ENCODE results near the gene GFAP. TPM values are rescaled to one million over a fixed set of nuclear protein-coding genes. Genes with fewer than 3 reads are reported as not detected.

The GFAP gene
- total RNA-seq, 2 experiments from 2014 or later = not detected

DNA sequence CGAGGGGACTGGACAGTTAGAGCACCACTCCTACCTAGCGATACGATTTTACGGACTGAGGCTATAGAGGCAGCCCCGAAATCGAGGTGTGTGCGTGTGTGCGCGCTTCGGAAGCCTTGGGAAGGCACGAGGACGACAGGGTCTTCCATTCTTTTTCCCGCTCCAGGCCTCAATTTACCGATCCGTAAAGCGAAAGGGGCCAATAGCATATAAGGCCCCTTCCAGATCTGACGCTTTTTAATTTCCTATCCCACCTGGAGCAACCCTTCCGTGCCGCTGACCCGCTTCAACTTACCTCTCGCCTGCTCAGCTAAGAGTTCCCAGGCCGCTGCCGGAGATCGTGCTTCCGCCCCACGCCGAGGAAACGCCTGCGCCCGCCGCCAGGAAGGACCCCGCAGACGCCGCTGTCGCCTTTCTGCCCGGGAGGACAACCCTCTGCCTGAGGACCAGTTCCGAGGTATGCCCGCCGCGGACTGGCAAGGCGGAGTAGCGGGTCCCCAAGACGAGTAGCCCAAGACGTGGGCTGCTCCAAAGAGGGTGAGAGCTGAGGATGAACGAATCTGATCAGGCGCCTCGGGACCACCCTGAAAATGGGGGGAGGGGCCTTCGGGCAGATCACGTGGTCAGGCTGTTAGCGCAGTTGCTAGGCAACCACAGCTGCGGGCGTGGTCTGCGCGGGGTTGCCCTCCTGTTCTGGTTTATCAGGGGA lies 16.1 kb downstream of the GFAP start, which contains the start of gene EFTUD2:
Gene EFTUD2, minus strand, starts transcription at position 372 of the 709 bp plus-strand sequence. CDS start 4,924 bp downstream, outside the sequence.
- H3K4me3 Mint-ChIP-seq = peak within 1 kb of the TSS; percentile 93
- H3K27me3 Mint-ChIP-seq = peaks cover 6% of the 10 kb centered on the region
- H3K9me3 Mint-ChIP-seq = no peaks in the 10 kb centered on the region
- H3K27ac Mint-ChIP-seq = peak within 1 kb of the TSS; percentile 99
- peak; percentile 92 for DNase-seq
- POLR2A ChIA-PET = no interaction called here
- CTCF ChIA-PET = interaction anchor here (0.7 to 2.1 kb wide), 9 partner anchors 10 to 250 kb away, joined by 3 to 8 read pairs (median 3); partner anchors contain the start of genes ACBD4 and HEXIM1
- peaks cover 10% of the 10 kb centered on the region for H3K36me3 Mint-ChIP-seq (ENCODE audit: low read depth)
- peaks cover 23% of the 10 kb centered on the region for H3K4me1 Mint-ChIP-seq

DNA sequence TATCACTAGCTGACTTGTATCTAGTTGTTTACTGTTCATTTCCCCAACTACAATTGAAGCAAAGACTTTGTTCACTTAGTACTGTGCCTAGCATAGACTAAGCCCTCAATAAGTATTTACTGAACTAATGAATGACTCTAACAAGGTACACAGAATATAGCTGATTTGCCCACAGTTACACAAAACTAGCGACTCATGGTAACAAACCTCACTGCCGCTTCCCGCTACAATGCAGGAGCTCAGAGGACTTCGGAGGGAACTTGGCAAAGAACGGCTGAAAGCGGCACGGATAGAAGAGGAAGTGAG lies 16.6 kb downstream of the GFAP start:
- peaks cover 12% of the 10 kb centered on the region for H3K36me3 Mint-ChIP-seq (ENCODE audit: low read depth)
- peak; percentile 34 for DNase-seq
- ChIA-PET POLR2A (no interaction called here), CTCF (interaction anchor here (0.9 to 2.1 kb wide), 8 partner anchors 11 to 250 kb away, joined by 3 to 8 read pairs (median 3); partner anchors contain the start of genes ACBD4 and HEXIM1)
- no peaks in the 10 kb centered on the region for H3K9me3 Mint-ChIP-seq
- peaks cover 23% of the 10 kb centered on the region for H3K4me1 Mint-ChIP-seq
- H3K27me3 Mint-ChIP-seq = peaks cover 6% of the 10 kb centered on the region
- H3K4me3 Mint-ChIP-seq = peak overlapping the region; percentile 93
- H3K27ac Mint-ChIP-seq = peak overlapping the region; percentile 99

DNA sequence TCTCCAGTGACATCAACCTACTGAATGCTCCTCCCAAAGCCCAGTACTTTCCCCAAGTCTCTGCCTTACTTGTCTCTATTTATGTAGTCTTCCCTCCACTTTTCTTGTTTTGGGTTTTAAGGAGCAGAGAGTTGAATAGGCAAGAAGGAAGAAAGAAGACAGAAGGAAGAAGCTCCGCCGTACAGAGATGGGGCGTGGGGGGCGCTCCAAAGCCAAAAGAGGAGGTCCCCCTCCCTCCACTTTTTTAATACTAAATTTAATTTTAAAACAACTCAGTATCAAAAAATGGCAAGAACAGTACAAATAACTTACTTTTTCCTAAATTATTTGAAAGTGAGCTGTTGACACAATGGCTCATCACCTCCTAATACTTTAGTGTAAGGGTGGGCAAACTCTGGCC lies 20.7 kb downstream of the GFAP start:
- CTCF ChIA-PET = interaction anchor here (0.5 to 1.4 kb wide), 4 partner anchors 16 to 285 kb away, joined by 3 to 4 read pairs (median 3); no protein-coding TSS in a partner anchor

DNA sequence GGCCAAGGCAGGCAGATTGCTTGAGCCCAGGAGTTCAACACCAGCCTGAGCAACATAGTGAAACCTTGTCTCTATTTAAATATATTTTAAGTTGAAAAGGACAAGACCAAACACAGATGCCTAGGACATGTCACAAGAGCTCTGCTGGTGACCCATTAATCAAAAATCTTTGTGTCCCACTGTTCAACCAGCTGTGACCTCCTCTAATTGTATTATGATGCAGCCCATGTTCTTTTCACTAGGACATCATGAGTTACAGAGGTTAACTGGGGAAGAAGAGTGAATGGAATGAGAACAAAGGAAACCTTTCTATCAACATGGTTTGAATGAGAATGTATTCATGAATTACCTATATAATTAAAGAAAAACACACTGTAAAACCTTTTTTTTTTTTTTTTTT lies 23.1 kb downstream of the GFAP start:
- Mint-ChIP-seq H3K4me3 (no peak overlapping the region), H3K9me3 (no peaks in the 10 kb centered on the region), H3K4me1 (peaks cover 16% of the 10 kb centered on the region), H3K27ac (no peak overlapping the region), H3K27me3 (no peaks in the 10 kb centered on the region), H3K36me3 (ENCODE audit: low read depth) (peaks cover 18% of the 10 kb centered on the region)
- ChIA-PET POLR2A (no interaction called here), CTCF (interaction anchor here (1.2 to 1.8 kb wide), 3 partner anchors 15 to 130 kb away, joined by 3 to 4 read pairs (median 3); no protein-coding TSS in a partner anchor)
- DNase-seq = no peak

More for the DNA sequence above, 20.7 kb downstream of the GFAP start:
- Mint-ChIP-seq H3K27me3 (no peaks in the 10 kb centered on the region), H3K9me3 (no peaks in the 10 kb centered on the region), H3K36me3 (ENCODE audit: low read depth) (peaks cover 22% of the 10 kb centered on the region), H3K4me1 (peaks cover 23% of the 10 kb centered on the region), H3K27ac (no peak overlapping the region), H3K4me3 (no peak overlapping the region)
- POLR2A ChIA-PET = no interaction called here
- no peak for DNase-seq

DNA sequence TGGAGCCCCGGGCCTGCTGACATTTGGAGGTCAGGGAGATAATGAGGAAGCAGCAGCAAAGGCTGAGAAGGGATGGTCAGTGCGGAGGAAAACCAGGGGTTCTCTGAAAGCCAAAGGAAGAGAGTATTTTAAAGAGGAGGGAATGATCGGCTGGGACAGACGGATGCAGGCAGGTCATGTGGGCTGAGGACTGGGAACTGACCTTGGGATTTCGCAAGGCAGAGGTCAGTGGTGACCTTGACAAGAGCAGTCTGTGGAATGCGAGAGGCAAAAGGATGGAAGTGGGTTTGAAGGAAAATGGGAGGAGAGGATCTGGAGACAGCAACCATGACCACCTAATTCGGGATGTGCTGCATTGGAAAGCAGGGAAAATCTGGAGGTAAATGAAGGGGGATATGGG lies 26.3 kb downstream of the GFAP start:
- no peak overlapping the region for H3K4me3 Mint-ChIP-seq
- ChIA-PET CTCF (interaction anchor here (1.1 kb wide), 1 partner anchor 8 kb away, joined by 4 read pairs; no protein-coding TSS in a partner anchor), POLR2A (no interaction called here)
- no peaks in the 10 kb centered on the region for H3K9me3 Mint-ChIP-seq
- no peak overlapping the region for H3K27ac Mint-ChIP-seq
- H3K27me3 Mint-ChIP-seq = no peaks in the 10 kb centered on the region
- H3K4me1 Mint-ChIP-seq = peaks cover 15% of the 10 kb centered on the region
- DNase-seq = no peak
- peaks cover 28% of the 10 kb centered on the region for H3K36me3 Mint-ChIP-seq (ENCODE audit: low read depth)

DNA sequence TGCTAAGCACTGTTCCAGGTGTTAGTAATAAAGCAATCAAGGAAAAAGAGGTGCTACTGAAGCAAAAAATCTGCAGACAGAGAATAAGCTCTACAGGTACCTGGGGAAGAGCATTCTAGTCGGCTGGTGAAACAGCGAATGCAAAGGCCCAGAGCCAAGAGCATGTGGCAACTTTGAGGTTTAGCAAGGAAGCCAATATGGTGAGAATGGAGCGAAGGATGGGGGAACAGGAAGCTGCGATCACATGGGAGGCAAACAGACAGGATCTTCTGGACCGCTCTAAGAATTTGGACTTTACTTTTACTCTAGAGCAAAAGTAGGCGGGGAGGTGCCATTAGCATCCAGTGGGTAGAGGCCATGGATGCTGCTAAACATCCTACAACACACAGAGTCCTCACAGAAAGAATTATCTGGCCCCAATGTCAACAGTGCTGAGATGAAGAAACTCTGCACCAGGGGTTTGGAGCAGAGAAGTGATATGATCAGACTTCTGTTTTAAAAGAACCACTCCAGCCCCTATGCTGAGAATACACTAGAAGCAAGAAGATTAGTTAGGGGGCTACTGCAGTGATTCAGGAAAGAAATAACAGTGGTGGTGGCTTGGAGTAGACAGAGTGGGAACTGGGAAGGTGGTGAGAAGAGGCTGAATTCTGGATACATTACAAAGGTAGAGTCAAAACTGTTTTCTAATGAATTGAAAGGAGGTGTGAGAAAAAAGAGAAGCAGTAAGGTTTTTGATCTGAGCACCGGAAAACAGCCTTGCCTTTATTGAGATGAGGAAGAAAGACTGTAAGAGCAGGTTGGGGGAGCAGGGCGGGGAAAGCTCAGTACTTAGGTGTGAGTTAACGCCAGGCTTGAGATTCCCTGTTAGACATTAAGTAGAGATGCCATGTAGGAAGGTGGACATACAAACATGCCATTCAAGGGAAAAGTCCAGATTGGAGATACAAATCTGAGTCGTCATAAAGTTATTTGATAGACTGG lies 27.0 kb downstream of the GFAP start:
- ChIA-PET CTCF (no interaction called here), POLR2A (no interaction called here)

DNA sequence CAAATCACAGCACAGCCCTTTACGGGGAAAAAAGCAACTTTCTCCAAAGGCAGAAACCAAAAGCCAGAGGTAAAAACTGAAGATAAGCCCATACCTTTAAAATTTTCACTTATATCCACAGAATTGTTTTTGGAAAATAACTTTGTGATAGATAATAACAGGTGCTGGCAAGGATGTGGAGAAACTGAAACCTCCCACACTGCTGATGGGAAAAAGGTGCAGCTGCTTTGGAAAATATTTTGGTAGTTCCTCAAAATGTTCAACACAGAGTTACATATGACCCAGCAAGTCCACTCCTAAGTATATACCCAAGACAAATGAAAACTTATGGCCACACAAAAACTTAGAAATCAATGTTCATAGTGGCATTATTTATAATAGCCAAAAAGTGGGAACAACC lies 28.3 kb downstream of the GFAP start:
- Mint-ChIP-seq H3K36me3 (ENCODE audit: low read depth) (peaks cover 35% of the 10 kb centered on the region), H3K27me3 (no peaks in the 10 kb centered on the region), H3K4me1 (peaks cover 13% of the 10 kb centered on the region), H3K4me3 (no peak overlapping the region), H3K27ac (no peak overlapping the region), H3K9me3 (no peaks in the 10 kb centered on the region)
- CTCF ChIA-PET = interaction anchor here (0.6 kb wide), 2 partner anchors 248 to 288 kb away, joined by 3 read pairs; partner anchors contain the start of gene ACBD4
- DNase-seq = no peak
- POLR2A ChIA-PET = no interaction called here

More for the DNA sequence above, 27.0 kb downstream of the GFAP start:
- no peak overlapping the region for H3K27ac Mint-ChIP-seq
- no peaks in the 10 kb centered on the region for H3K27me3 Mint-ChIP-seq
- no peaks in the 10 kb centered on the region for H3K9me3 Mint-ChIP-seq
- peak; percentile 15 for DNase-seq
- H3K36me3 Mint-ChIP-seq (ENCODE audit: low read depth) = peaks cover 30% of the 10 kb centered on the region
- peaks cover 13% of the 10 kb centered on the region for H3K4me1 Mint-ChIP-seq
- H3K4me3 Mint-ChIP-seq = no peak overlapping the region

DNA sequence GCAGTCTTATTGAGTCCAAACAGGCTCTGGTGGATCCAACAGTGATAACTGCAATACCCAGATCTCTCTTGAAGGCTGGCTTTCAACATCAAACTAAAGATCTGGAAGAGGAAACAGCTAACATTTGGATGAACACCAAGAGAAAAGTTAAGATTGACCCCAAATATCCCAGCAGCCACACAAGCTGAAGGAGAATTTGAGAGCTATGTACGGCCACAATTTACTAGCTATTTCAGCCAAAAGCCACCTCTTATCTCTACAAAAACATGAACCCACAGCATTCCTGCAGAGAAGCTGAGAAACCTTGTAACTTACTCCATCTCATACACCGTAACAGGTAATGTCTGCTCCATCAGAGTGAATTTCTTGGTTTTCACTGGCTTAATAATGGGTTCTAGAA lies 30.4 kb downstream of the GFAP start:
- H3K27ac Mint-ChIP-seq = no peak overlapping the region
- no peaks in the 10 kb centered on the region for H3K9me3 Mint-ChIP-seq
- H3K4me3 Mint-ChIP-seq = no peak overlapping the region
- ChIA-PET CTCF (interaction anchor here (0.7 to 2.6 kb wide), 8 partner anchors 9 to 106 kb away, joined by 3 to 9 read pairs (median 3); partner anchors contain the start of gene EFTUD2), POLR2A (no interaction called here)
- H3K4me1 Mint-ChIP-seq = peaks cover 9% of the 10 kb centered on the region
- H3K36me3 Mint-ChIP-seq (ENCODE audit: low read depth) = peaks cover 36% of the 10 kb centered on the region
- DNase-seq = no peak
- H3K27me3 Mint-ChIP-seq = no peaks in the 10 kb centered on the region

DNA sequence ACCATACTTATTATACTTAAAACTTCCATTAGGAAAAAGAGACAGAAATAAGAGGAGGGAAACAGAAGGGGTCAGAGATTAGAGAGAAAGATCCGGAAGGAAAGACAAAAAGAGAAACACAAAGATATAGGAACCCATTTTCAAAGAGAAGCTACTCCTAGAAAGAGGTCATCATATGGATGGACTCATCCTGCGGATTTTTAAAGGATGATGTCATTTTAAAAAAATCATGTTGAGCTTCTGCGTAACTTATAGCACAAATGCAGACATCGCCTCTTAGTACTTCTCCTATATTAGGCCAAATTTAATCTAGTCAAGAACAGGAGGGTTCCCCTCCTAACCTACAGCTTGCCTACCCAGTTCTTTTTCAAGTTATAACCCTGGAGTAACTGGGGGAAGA lies 34.2 kb downstream of the GFAP start:
- Mint-ChIP-seq H3K27me3 (no peaks in the 10 kb centered on the region), H3K9me3 (no peaks in the 10 kb centered on the region)

DNA sequence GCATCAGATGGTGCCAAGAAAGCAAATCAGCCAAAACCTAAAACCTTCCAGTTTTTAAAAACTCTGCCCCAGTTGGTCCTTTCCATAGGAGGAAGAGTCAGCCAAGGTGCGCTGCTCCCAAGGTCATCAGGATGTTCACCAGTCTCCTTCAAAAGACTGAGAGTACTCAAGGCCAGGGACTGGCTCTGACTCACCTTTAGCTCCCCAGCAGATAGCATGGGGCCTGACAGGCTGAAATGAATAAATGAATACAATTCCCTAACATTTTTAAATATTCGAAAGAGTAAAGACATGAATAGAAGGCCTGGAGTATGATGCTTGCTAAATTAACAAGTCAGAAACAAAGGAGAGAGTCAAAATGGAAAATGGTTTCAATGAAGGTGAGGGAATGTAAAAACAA lies 35.2 kb downstream of the GFAP start:
- Mint-ChIP-seq H3K27ac (no peak overlapping the region), H3K27me3 (no peaks in the 10 kb centered on the region), H3K4me3 (no peak overlapping the region), H3K9me3 (no peaks in the 10 kb centered on the region), H3K4me1 (no peaks in the 10 kb centered on the region), H3K36me3 (ENCODE audit: low read depth) (peaks cover 48% of the 10 kb centered on the region)
- ChIA-PET POLR2A (no interaction called here), CTCF (interaction anchor here (0.8 to 1.6 kb wide), 4 partner anchors 12 to 255 kb away, joined by 3 to 5 read pairs (median 4); partner anchors contain the start of gene ACBD4)
- DNase-seq = no peak

More for the DNA sequence above, 34.2 kb downstream of the GFAP start:
- Mint-ChIP-seq H3K4me1 (no peaks in the 10 kb centered on the region), H3K27ac (no peak overlapping the region), H3K36me3 (ENCODE audit: low read depth) (peaks cover 46% of the 10 kb centered on the region), H3K4me3 (no peak overlapping the region)
- ChIA-PET CTCF (interaction anchor here (0.9 to 2.3 kb wide), 6 partner anchors 8 to 210 kb away, joined by 3 to 9 read pairs (median 4); no protein-coding TSS in a partner anchor), POLR2A (interaction anchor here (0.6 kb wide), 1 partner anchor 117 kb away, joined by 3 read pairs; no protein-coding TSS in a partner anchor)
- DNase-seq = no peak

DNA sequence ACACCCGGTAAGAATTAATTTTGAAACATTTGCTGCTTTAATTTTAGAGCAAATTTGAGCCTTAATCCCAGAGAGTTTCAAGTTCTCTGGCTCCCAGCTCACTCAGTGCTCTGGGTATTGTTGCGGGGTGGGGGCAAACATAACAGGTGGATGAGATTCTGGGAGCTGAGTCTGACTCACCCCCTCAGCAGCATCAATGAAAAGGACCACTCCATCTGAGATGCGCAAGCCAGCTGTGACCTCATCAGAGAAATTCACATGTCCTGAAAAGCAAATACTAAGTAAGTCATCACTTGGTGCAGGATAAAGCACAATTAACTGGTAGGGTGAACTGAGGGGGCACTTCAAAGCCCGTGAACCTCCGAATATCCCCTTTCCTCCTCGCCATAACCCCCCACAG lies 35.9 kb downstream of the GFAP start:
- DNase-seq = no peak
- Mint-ChIP-seq H3K27me3 (no peaks in the 10 kb centered on the region), H3K4me1 (no peaks in the 10 kb centered on the region), H3K27ac (no peak overlapping the region), H3K9me3 (no peaks in the 10 kb centered on the region), H3K4me3 (no peak overlapping the region), H3K36me3 (ENCODE audit: low read depth) (peaks cover 42% of the 10 kb centered on the region)
- ChIA-PET CTCF (interaction anchor here (0.8 to 1.7 kb wide), 5 partner anchors 11 to 256 kb away, joined by 3 to 10 read pairs (median 4); partner anchors contain the start of gene ACBD4), POLR2A (no interaction called here)

DNA sequence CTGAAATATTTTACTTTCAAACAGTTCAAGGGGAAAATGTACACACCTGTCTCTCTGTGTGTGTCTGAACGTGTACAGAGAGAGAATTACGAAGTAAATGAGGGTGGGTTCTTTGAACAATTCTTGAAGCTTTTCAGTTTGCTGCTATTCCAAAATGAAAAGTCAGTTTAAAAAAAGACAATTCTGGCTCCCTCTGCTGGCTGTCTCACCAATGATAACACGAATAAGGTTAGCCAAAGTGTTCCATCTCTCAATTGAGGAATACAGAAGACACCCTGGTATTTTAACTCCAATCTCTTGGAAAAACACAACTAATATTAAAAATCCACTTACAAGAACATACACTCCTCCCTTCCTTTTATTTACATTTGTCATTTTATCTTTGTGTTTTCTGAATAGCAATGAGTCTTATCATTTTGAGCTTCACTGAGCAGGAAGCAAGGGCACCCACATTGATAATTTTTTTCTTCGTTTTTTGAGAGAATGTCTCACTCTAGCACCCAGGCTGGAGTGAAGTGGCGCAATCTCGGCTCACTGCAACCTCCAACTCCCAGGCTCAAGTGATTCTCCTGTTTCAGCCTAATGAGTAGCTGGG lies 36.6 kb downstream of the GFAP start:
- Mint-ChIP-seq H3K36me3 (ENCODE audit: low read depth) (peaks cover 39% of the 10 kb centered on the region), H3K9me3 (no peaks in the 10 kb centered on the region), H3K4me1 (no peaks in the 10 kb centered on the region), H3K27me3 (no peaks in the 10 kb centered on the region), H3K4me3 (no peak overlapping the region), H3K27ac (no peak overlapping the region)
- DNase-seq = peak; percentile 55
- POLR2A ChIA-PET = no interaction called here
- CTCF ChIA-PET = interaction anchor here (0.6 to 1.7 kb wide), 6 partner anchors 11 to 257 kb away, joined by 3 to 10 read pairs (median 4); partner anchors contain the start of gene ACBD4
